GM12878 (cell line): ENCODE measurements around the gene SPATA24. TPM values are rescaled to one million over a fixed set of nuclear protein-coding genes. Genes with fewer than 3 reads are reported as not detected.

Experiments used
- ATAC-seq: fragments of 200-7000 bp; cut with Tn5 transposase; 3 replicates; pipeline ENCODE4 v1.9.1; 2020; ENCODE audit warnings: mild to moderate bottlenecking, moderate library complexity
- BruUV-seq: library from RNA; stranded (reverse); fragments of 400-500 nt; replicated peaks from 2 replicates; lab custom pipeline; 2021; lab: Mats Ljungman, UMichigan
- CTCF ChIA-PET: fragments of 300-600 bp; sonication (Branson Sonifier 250); formaldehyde crosslinking; extraction: SDS; loops from one replicate; lab custom pipeline; 2021; ENCODE audit warnings: inconsistent platforms; lab: Yijun Ruan, JAX
- POLR2A ChIA-PET: fragments of 350-600 bp; formaldehyde crosslinking; extraction: SDS; loops from one replicate; lab custom pipeline; 2021; ENCODE audit warnings: inconsistent platforms; lab: Charles Lee
- RAD21 ChIA-PET: fragments of 300-600 bp; sonication (Branson Sonifier 250); formaldehyde crosslinking; loops from one replicate; lab custom pipeline; 2023; ENCODE audit warnings: antibody characterized with exemption; ENCODE audit not compliant: unreplicated experiment; lab: Charles Lee
- SMC1A ChIA-PET: fragments of 300-600 bp; sonication (Branson Sonifier 250); formaldehyde crosslinking; loops from one replicate; lab custom pipeline; 2023; ENCODE audit not compliant: unreplicated experiment, uncharacterized antibody; lab: Charles Lee
- DNase-seq: peaks from one replicate; pipeline ENCODE4 v3.0.0-alpha.2; 2011; ENCODE audit warnings: low read depth, low spot score
- FAIRE-seq: peaks from 3 replicates; lab custom pipeline; 2011; peaks lifted over from hg19 to GRCh38; lab: Jason Lieb, UNC
- H2AFZ ChIP-seq: 2 replicates; pipeline ENCODE4 v1.6.0; 2011; ENCODE audit warnings: low read depth, low read length, control low read depth; ENCODE audit not compliant: control insufficient read depth
- H3K27ac ChIP-seq: 2 replicates; pipeline ENCODE4 v1.5.1; 2011; ENCODE audit warnings: control low read depth; ENCODE audit not compliant: control insufficient read depth, insufficient read depth
- H3K27me3 ChIP-seq, 2 experiments: replicated peaks in 1 of 2; 2 replicates each; pipeline versions ENCODE4 v1.6.0 to v1.6.1; 2011; ENCODE audit warnings: low read length in 1 of 2; ENCODE audit not compliant: control insufficient read depth in 2 of 2, insufficient read depth in 2 of 2
- H3K36me3 ChIP-seq, 2 experiments: 2 replicates each; pipeline ENCODE4 v1.5.1; 2011; ENCODE audit warnings: low read length in 1 of 2; ENCODE audit not compliant: control insufficient read depth in 2 of 2, insufficient read depth in 2 of 2
- H3K4me1 ChIP-seq: 2 replicates; pipeline ENCODE4 v1.6.1; 2011; ENCODE audit warnings: mild to moderate bottlenecking, low read length, moderate library complexity, mixed read lengths; ENCODE audit not compliant: control insufficient read depth, insufficient read depth
- H3K4me2 ChIP-seq: 2 replicates; pipeline ENCODE4 v1.6.0; 2011; ENCODE audit warnings: control low read depth; ENCODE audit not compliant: control insufficient read depth, insufficient read depth
- H3K4me3 ChIP-seq: fragments of 200-600 bp; sonication (generic); 2 replicates; pipeline ENCODE4 v1.5.1; 2016
- H3K79me2 ChIP-seq: 2 replicates; pipeline ENCODE4 v1.6.0; 2011; ENCODE audit warnings: low read length; ENCODE audit not compliant: control insufficient read depth, insufficient read depth
- H3K9ac ChIP-seq: 2 replicates; pipeline ENCODE4 v1.8.0; 2011; ENCODE audit warnings: low read length, control low read depth, mixed read lengths; ENCODE audit not compliant: control insufficient read depth, insufficient read depth
- H3K9me3 ChIP-seq: replicated peaks from 3 replicates; pipeline ENCODE4 v1.5.1; 2011; ENCODE audit warnings: mild to moderate bottlenecking, low read length; ENCODE audit not compliant: control insufficient read depth, insufficient read depth
- H4K20me1 ChIP-seq: 2 replicates; pipeline ENCODE4 v1.6.0; 2011; ENCODE audit not compliant: control insufficient read depth, insufficient read depth
- FOXM1 ChIP-seq: IDR thresholded peaks from 2 replicates; pipeline ENCODE4 v1.6.1; 2012; ENCODE audit warnings: low read depth, mild to moderate bottlenecking, inconsistent platforms, low read length, moderate library complexity
- KDM1A ChIP-seq: fragments of 200-600 bp; sonication (generic); IDR thresholded peaks from 2 replicates; pipeline ENCODE4 v1.6.1; 2016; ENCODE audit warnings: borderline replicate concordance
- LARP7 ChIP-seq: fragments of 450-650 bp; IDR thresholded peaks from 2 replicates; pipeline ENCODE4 v1.6.1; 2017; ENCODE audit warnings: mild to moderate bottlenecking
- NR2F1 ChIP-seq: fragments of 450-650 bp; conservative IDR thresholded peaks from 2 replicates; pipeline ENCODE4 v1.6.1; 2017; ENCODE audit warnings: mild to moderate bottlenecking
- POLR2AphosphoS5 ChIP-seq: IDR thresholded peaks from 2 replicates; pipeline ENCODE4 v1.6.1; 2011; ENCODE audit warnings: mild to moderate bottlenecking, low read length, inconsistent platforms
- SIN3A ChIP-seq: IDR thresholded peaks from 2 replicates; pipeline ENCODE4 v1.6.1; 2012; ENCODE audit warnings: low read depth, low read length, improper control_type of control experiment
- SRF ChIP-seq, 2 experiments: IDR thresholded peaks; 2 replicates each; pipeline ENCODE4 v1.6.1; 2011; ENCODE audit warnings: low read depth in 2 of 2, low read length in 2 of 2, mild to moderate bottlenecking in 1 of 2, moderate library complexity in 1 of 2
- WGBS: methylation state at CpG from one replicate; pipeline ENCODE4 v1.1.6; 2016; ENCODE audit warnings: low lambda C conversion rate; ENCODE audit not compliant: insufficient replicate concordance, insufficient coverage; ENCODE audit errors: missing lambda C conversion rate; 5-methylcytosine and 5-hydroxymethylcytosine counted together
- in situ Hi-C: fragments of 300-500 bp; cut with MboI; formaldehyde crosslinking; loops from 9 replicates; pipeline ENCODE4 v1.14.3; 2018; ENCODE audit warnings: mixed read lengths
- intact Hi-C: fragments of 100-400 bp; cut with micrococcal nuclease; formaldehyde crosslinking; loops from one replicate; pipeline ENCODE4 v1.14.2; 2022; ENCODE audit not compliant: unreplicated experiment
- polyA plus RNA-seq, 11 experiments: library from polyadenylated mRNA; depleted of rRNA in 4 of 11; unstranded in 6 of 11; stranded (reverse) in 5 of 11; fragments of >200 nt; fragmentation: Nextera tagmentation in 4 of 11; fragmentation: Illumina TruSeq in 1 of 11; extraction: Ambion mirVana in 4 of 11; extraction: Trizol in 1 of 11; gene quantifications; 1 replicate in 1 of 11; 2 replicates in 10 of 11; pipeline versions ENCODE4 v1.2.1 to v1.2.3, GENCODE V29; 2011 to 2016; ENCODE audit warnings: inconsistent platforms in 2 of 11, missing spikeins in 2 of 11, low read depth in 1 of 11
- total RNA-seq, 4 experiments: library from RNA; depleted of rRNA in 3 of 4; stranded (reverse); fragments of >200 nt in 3 of 4; fragmentation: Illumina TruSeq in 1 of 4; extraction: Trizol in 1 of 4; gene quantifications; 2 replicates each; pipeline versions ENCODE4 v1.2.1 to v1.2.3, GENCODE V29; 2013 to 2021
- TF ChIP-seq, protein P1 (sequence below): fragments of 450-650 bp; IDR thresholded peaks from 2 replicates; pipeline ENCODE4 v1.6.1; 2016; ENCODE audit warnings: mild to moderate bottlenecking
- TF ChIP-seq, protein P2 (sequence below): IDR thresholded peaks from 2 replicates; pipeline ENCODE4 v1.6.1; 2011; ENCODE audit warnings: borderline replicate concordance, low read depth, mild to moderate bottlenecking, moderate library complexity, mixed read lengths, low read length; ENCODE audit not compliant: insufficient read depth; ENCODE audit errors: extremely low read length
- TF ChIP-seq, protein P3 (sequence below): fragments of 450-650 bp; IDR thresholded peaks from 2 replicates; pipeline ENCODE4 v1.6.1; 2017; ENCODE audit warnings: mild to moderate bottlenecking
- TF ChIP-seq, protein P4 (sequence below): fragments of 450-650 bp; IDR thresholded peaks from 2 replicates; pipeline ENCODE4 v1.6.1; 2018; ENCODE audit warnings: borderline replicate concordance, mild to moderate bottlenecking; ENCODE audit not compliant: partially characterized antibody
- TF ChIP-seq, protein P5 (sequence below): fragments of 450-650 bp; IDR thresholded peaks from 2 replicates; pipeline ENCODE4 v1.6.1; 2017; ENCODE audit warnings: borderline replicate concordance

SPATA24 gene
- total and polyA plus RNA-seq, 10 of the 15 experiments (the other 5 are each of a cell fraction or from before 2014, with no cell fraction given) = 4.1 to 9.8 (median 7.3) TPM

DNA sequence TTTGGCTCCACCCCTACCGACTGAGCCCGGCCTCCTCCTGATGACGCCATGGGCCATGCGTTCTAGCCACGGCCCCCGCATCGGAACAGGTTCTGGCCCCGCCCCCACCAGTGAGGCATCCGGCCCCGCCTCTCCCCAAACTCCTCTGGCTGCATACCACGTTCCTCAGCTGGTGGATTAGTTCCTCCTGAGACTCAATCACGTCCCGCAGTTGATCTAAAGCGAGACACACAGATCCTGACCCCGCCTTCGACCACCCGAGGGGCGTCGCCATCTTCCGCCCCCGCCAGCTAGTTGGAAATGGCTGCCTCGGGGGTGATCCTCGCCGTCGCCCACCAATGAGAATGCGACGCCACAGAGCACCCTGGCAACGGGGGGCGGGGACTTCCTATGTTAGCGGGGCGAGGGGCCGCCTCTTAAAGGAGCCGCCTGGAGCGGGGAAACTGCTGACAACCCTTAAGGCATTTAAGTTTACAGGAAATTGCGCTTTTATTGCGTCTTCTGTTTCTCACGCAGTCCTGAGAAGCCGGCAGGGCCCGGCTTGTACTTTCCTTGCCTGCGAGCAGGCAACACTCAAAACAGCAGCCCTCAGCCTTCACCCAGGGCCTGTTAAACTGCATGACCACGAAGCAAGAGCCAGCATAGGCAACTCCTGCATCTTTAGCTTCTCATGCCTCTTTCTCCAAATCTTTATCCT lies at the start of gene SPATA24 (continued):
- TF ChIP-seq, protein P1, sequence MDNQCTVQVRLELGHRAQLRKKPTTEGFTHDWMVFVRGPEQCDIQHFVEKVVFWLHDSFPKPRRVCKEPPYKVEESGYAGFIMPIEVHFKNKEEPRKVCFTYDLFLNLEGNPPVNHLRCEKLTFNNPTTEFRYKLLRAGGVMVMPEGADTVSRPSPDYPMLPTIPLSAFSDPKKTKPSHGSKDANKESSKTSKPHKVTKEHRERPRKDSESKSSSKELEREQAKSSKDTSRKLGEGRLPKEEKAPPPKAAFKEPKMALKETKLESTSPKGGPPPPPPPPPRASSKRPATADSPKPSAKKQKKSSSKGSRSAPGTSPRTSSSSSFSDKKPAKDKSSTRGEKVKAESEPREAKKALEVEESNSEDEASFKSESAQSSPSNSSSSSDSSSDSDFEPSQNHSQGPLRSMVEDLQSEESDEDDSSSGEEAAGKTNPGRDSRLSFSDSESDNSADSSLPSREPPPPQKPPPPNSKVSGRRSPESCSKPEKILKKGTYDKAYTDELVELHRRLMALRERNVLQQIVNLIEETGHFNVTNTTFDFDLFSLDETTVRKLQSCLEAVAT = peak; percentile 98
- TF ChIP-seq, protein P2, sequence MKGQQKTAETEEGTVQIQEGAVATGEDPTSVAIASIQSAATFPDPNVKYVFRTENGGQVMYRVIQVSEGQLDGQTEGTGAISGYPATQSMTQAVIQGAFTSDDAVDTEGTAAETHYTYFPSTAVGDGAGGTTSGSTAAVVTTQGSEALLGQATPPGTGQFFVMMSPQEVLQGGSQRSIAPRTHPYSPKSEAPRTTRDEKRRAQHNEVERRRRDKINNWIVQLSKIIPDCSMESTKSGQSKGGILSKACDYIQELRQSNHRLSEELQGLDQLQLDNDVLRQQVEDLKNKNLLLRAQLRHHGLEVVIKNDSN = no peak
- 0 out of 4 replicates have a peak, but pooled peaks of 1 of the 2 experiments have one; percentile 43 for TF ChIP-seq SRF (IDR thresholded peaks at IDR 0.05; ENCODE audit: low read depth in 2 of 2, low read length in 2 of 2)

DNA sequence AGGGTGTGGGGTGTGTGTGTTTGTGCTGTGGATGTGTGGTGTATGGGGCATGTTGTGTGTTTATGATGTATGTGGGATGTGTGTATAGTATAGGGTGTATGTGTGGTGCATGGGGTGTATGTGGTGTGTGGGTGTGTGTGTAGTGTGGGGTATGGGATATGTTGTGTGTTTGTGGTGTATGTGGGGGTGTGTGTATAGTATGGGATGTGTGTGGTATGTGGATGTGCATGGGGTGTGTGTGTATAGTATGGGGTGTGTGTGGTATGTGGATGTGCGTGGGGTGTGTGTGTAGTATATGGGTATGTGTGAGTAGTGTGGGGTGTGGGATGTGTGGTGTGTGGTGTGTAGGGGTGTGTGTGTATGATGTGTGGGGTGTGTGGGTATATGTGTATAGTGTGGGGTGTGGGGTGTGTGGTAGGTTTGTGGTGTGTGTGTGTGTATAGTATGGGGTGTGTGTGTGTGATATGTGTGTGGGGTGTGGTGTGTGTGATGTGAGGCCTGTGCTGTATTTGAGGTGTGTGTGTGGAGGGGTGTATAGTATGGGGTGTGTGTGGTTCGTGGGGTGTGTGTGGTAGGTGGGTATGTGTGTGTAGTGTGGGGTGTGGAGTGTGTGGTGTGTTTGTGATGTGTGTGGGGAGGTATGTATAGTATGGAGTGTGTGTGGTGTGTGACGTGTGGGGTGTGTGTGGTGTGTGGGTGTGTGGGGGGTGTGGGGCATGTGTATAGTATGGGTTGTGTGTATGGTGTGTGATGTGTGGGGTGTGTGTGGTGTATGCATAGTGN lies 48.2 kb upstream of the SPATA24 start:
- H3K36me3 ChIP-seq = no peaks in the 10 kb centered on the region
- H3K27me3 ChIP-seq = no peaks in the 10 kb centered on the region
- POLR2A ChIA-PET = no interaction called here
- RAD21 ChIA-PET = no interaction called here
- FAIRE-seq (no peak), DNase-seq (no peak), ATAC-seq (no peak)
- WGBS = 50% methylated on average over 3 of the region's 3 CpGs
- no peaks in the 10 kb centered on the region for H4K20me1 ChIP-seq
- no peaks in the 10 kb centered on the region for H3K79me2 ChIP-seq
- H3K4me3 ChIP-seq = no peak overlapping the region
- intact Hi-C loops = no loop called here
- in situ Hi-C loops = no loop called here
- no peak overlapping the region for H2AFZ ChIP-seq
- H3K27ac ChIP-seq = no peak overlapping the region
- peaks cover 36% of the 10 kb centered on the region for H3K4me1 ChIP-seq
- H3K4me2 ChIP-seq = no peak overlapping the region
- no TSS peak for BruUV-seq
- CTCF ChIA-PET = no interaction called here
- no peak overlapping the region for H3K9ac ChIP-seq
- no peaks in the 10 kb centered on the region for H3K9me3 ChIP-seq
- SMC1A ChIA-PET = no interaction called here
- no peak for TF ChIP-seq NR2F1
- no peak for TF ChIP-seq SIN3A
- TF ChIP-seq, protein P3, sequence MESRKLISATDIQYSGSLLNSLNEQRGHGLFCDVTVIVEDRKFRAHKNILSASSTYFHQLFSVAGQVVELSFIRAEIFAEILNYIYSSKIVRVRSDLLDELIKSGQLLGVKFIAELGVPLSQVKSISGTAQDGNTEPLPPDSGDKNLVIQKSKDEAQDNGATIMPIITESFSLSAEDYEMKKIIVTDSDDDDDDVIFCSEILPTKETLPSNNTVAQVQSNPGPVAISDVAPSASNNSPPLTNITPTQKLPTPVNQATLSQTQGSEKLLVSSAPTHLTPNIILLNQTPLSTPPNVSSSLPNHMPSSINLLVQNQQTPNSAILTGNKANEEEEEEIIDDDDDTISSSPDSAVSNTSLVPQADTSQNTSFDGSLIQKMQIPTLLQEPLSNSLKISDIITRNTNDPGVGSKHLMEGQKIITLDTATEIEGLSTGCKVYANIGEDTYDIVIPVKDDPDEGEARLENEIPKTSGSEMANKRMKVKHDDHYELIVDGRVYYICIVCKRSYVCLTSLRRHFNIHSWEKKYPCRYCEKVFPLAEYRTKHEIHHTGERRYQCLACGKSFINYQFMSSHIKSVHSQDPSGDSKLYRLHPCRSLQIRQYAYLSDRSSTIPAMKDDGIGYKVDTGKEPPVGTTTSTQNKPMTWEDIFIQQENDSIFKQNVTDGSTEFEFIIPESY = no peak
- no peak for TF ChIP-seq LARP7
- TF ChIP-seq, protein P4, sequence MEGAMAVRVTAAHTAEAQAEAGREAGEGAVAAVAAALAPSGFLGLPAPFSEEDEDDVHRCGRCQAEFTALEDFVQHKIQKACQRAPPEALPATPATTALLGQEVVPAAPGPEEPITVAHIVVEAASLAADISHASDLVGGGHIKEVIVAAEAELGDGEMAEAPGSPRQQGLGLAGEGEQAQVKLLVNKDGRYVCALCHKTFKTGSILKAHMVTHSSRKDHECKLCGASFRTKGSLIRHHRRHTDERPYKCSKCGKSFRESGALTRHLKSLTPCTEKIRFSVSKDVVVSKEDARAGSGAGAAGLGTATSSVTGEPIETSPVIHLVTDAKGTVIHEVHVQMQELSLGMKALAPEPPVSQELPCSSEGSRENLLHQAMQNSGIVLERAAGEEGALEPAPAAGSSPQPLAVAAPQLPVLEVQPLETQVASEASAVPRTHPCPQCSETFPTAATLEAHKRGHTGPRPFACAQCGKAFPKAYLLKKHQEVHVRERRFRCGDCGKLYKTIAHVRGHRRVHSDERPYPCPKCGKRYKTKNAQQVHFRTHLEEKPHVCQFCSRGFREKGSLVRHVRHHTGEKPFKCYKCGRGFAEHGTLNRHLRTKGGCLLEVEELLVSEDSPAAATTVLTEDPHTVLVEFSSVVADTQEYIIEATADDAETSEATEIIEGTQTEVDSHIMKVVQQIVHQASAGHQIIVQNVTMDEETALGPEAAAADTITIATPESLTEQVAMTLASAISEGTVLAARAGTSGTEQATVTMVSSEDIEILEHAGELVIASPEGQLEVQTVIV = no peak
- TF ChIP-seq, protein P5, sequence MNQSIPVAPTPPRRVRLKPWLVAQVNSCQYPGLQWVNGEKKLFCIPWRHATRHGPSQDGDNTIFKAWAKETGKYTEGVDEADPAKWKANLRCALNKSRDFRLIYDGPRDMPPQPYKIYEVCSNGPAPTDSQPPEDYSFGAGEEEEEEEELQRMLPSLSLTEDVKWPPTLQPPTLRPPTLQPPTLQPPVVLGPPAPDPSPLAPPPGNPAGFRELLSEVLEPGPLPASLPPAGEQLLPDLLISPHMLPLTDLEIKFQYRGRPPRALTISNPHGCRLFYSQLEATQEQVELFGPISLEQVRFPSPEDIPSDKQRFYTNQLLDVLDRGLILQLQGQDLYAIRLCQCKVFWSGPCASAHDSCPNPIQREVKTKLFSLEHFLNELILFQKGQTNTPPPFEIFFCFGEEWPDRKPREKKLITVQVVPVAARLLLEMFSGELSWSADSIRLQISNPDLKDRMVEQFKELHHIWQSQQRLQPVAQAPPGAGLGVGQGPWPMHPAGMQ = no peak
- no peak for TF ChIP-seq KDM1A
- no peak for TF ChIP-seq POLR2AphosphoS5
- no peak for TF ChIP-seq FOXM1
